Kidney tubule cell (primary cell): ENCODE measurements around the gene SPATA2L.
A peak's percentile ranks its signal among the peaks of the same experiment; 100 is the strongest.

Experiments
- DNase-seq: peaks from one replicate; pipeline ENCODE4 v3.0.0-alpha.2; 2018; ENCODE audit warnings: low spot score

Gene SPATA2L, protein sequence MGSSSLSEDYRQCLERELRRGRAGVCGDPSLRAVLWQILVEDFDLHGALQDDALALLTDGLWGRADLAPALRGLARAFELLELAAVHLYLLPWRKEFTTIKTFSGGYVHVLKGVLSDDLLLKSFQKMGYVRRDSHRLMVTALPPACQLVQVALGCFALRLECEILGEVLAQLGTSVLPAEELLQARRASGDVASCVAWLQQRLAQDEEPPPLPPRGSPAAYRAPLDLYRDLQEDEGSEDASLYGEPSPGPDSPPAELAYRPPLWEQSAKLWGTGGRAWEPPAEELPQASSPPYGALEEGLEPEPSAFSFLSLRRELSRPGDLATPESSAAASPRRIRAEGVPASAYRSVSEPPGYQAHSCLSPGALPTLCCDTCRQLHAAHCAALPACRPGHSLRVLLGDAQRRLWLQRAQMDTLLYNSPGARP

DNA sequence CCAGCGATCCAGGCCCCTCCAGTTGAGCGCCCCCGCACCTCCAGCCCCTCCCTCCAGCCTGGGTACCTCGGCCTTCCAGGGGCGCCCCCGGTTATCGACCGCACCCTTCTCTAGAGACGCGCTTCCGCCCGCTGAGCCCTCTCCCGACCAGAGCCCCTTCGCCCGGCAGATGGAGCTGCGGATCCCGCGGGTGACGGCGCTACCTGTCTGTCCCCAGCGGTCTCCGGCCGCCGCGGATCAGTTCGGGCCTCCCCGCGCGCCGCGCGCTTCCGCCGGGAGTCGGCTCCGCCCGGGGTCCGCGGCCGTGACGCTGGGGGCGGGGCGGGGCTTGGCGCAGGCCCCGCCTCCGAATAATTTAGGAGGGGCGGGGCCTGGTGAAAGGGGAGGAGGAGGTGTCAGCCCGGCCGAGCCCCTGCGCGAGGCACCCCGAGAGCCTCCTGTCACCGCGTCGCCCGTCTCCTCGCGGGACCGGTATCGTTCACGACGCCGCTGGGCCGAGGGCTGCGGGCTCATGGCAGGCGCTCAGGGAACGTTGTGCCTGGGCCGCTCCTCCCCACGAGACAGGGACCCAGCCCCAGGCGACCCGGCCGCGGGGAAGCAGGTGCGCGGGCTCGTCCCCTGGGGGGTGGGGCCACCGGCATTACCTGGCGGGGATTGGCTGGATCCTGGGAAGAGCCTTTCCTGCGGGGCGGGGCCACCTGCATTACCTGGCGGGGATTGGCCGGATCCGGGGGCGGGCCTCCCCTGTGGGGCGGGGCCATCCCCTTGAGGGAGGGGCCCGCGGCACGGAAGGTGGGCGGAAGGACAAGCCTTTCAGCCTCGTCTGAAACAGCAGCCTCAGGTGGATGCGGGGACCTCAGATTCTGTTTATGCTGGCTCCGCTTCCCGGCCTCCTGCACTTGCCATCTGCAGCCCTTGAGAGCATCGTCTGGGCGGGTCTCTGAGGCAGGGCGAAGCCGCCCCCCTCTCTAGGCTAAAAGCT, at the start of gene SPATA2L:
Gene SPATA2L, minus strand, starts transcription at position 281 of the 982 bp plus-strand sequence. CDS start 473 bp downstream, outside the sequence.
- DNase-seq: peak; percentile 96

DNA sequence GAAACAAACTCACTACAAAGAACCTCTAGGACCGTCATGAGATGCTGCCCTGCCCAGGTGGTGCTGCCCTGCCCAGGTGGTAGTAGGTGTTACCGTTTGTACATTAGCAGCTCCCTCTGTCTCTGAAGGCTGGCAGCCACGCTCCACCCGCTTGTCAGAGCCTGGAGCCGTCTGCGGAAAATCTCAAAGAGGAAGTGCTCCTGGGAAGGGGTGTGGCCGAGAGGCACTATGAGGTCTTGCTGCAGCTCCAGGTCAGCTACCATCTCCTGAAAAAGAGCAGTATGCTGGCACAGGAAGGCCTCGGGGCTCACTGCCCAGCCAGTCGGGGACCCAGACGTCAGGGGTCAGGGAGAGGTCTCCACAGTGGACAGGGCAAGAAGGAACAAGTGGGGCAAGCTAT, 48.1 kb upstream of the SPATA2L start:
- peak; percentile 26 for DNase-seq

DNA sequence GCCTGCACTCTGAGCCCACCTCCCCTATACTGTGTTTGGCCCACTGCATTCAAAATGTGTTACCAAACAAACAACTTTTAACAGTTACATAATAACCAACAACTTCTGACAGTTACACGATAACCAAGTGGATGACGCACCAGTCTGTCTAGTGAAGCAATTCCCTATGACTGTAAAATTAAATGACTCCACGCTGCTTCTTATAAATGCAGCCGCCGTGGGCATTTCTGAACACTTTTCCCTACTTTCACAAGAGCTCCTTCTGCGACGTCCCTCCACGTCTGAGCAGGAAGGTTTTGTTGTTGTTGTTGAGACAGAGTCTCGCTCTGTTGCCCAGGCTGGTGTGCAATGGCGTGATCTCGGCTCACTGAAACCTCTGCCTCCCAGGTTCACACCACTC, 47.4 kb upstream of the SPATA2L start:
- no peak for DNase-seq

DNA sequence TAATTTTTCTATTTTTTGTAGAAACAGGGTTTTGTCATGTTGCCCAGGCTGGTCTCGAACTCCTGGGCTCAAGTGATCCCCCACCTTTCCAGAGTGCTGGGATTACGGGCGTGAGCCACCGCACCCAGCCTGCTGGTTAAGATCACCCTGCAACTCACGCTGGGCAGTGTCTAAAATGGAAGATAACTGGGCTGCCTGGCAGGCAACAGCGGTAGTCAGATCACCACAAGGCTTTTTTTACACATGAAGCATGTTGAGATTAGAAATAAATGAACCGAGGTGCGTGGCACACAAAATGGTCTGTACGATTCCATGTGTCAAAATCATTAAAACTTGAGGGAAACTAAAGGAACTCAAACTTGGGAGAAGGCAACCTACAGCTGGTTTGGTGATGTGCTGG, 46.6 kb upstream of the SPATA2L start:
- DNase-seq: no peak

GRCh38 chr16:89746043-89746442, 44.5 kb upstream of the SPATA2L start:
- no peak for DNase-seq

- DNase-seq: no peak
Observed at GRCh38 chr16:89744813-89745212, 43.3 kb upstream of the SPATA2L start.

GRCh38 chr16:89742948-89743347, 41.4 kb upstream of the SPATA2L start:
- no peak for DNase-seq

- no peak for DNase-seq
Observed at GRCh38 chr16:89741342-89742014, 40.0 kb upstream of the SPATA2L start.

GRCh38 chr16:89739383-89739782, 37.9 kb upstream of the SPATA2L start:
- DNase-seq: no peak

DNA sequence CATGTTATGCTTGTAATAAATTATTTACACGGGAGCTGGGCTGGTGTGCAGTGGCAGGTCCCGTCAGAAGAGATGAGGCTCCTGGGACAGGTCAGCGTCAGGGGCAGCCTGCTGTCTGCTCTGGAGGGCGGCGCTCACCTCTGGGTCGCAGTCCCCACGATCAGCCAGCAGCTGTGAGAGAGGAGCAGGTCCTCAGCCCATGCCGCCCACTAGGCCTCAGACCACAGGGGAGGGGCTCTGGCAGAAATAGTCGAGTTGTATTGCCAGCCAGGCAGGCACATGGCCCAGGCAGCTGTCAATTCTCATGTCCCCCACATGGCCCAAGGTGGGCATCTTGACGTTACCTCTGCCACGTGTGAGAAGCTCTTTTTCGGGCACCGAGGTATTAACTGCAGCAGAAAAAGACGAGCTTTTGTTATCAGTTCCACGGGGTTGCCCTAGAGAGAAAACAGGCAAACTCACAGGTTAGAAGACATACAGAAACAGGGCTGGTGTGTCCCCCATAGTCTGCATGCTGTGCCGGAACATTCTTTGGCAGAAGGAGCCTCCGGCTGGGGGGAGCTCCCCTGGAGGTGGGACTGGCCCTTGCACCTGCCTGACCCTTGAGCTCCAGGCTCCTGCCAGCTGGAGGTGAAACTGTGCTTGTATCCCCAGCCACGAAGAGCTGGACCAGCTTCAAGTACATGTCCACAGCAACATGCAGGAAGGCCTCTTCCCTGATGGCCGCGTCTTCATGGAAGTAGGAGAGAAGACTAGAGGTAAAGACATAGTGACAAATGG, 37.2 kb upstream of the SPATA2L start:
- DNase-seq: no peak

GRCh38 chr16:89738072-89738377, 36.5 kb upstream of the SPATA2L start:
- DNase-seq: no peak

DNA sequence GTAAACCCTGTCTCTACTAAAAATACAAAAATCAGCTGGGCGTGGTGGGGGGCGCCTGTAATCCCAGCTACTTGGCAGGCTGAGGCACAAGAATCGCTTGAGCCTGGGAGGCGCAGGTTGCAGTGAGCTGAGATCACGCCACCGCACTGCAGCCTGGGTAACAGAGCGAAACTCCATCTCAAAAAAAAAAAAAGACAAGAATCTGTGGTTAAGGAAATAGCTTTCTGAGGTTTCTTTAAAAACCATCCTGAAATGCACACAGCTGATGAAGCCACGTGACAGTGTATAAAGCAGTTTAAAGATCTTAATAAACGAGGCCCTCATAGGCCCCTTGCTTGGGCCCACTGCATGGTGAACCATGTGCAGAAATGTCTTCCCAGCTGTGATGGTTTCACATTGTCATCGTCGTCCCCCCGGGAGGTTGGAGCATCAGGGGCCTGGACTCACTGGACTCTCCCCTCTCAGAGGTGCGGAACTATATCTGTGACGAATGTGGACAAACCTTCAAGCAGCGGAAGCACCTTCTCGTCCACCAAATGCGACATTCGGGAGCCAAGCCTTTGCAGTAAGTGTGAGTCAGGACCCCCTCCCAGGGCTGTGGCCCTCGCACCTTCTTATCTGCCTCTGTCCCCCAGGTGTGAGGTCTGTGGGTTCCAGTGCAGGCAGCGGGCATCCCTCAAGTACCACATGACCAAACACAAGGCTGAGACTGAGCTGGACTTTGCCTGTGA, 36.0 kb upstream of the SPATA2L start:
- no peak for DNase-seq

DNA sequence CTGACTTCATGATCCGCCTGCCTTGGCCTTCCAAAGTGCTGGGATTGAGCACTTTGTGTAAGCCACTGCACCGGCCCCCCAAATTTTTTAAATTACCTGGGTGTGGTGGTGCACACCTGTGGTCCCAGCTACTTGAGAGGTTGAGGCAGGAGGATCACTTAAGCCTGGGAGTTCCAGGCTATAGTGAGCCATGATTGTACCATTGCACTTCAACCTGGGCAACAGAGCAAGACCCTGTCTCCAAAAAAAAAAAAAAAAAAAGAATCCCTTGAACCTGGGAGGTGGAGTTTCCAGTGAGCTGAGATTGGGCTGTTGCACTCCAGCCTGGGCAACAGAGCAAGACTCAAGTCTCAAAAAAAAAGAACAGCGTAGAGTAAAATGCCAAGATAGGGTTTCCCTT, 35.0 kb upstream of the SPATA2L start:
- DNase-seq: no peak

DNA sequence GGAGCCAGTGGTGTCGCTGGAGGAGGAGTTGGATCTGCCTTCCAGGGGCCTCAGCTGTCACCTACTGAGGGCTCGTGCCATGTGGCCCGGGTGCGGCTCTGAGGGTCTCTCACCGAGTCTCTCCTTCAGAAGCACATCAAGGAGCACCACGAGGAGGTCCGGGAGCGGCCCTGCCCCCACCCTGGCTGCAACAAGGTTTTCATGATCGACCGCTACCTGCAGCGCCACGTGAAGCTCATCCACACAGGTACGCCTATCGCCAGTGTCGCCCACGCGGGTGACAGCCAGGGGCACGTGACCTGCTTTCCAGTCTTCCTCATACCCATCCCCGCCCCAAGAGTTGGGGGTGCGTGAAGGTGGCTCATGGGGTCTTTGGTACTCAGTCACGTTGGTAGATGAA, 32.3 kb upstream of the SPATA2L start:
- no peak for DNase-seq

DNA sequence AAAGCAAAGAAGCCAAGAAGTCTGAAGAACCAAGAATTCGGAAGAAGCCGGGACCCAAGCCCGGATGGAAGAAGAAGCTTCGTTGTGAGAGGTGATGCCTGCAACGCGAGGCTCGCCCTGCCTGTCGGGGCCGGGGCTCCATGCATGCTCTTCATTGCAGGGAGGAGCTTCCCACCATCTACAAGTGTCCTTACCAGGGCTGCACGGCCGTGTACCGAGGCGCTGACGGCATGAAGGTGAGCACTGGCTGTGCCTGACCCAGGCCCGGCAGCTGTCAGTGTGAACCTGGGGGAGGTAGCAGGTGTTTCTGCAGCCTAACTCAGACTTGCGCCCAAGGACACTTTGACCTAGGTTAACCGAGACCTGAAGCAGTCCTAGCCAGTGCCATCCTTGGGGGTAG, 31.8 kb upstream of the SPATA2L start:
- no peak for DNase-seq

GRCh38 chr16:89732918-89733242, 31.4 kb upstream of the SPATA2L start:
- DNase-seq: no peak

- no peak for DNase-seq
Observed at GRCh38 chr16:89732142-89732917, 30.8 kb upstream of the SPATA2L start.

GRCh38 chr16:89730610-89731234, 29.2 kb upstream of the SPATA2L start:
- DNase-seq: no peak

DNA sequence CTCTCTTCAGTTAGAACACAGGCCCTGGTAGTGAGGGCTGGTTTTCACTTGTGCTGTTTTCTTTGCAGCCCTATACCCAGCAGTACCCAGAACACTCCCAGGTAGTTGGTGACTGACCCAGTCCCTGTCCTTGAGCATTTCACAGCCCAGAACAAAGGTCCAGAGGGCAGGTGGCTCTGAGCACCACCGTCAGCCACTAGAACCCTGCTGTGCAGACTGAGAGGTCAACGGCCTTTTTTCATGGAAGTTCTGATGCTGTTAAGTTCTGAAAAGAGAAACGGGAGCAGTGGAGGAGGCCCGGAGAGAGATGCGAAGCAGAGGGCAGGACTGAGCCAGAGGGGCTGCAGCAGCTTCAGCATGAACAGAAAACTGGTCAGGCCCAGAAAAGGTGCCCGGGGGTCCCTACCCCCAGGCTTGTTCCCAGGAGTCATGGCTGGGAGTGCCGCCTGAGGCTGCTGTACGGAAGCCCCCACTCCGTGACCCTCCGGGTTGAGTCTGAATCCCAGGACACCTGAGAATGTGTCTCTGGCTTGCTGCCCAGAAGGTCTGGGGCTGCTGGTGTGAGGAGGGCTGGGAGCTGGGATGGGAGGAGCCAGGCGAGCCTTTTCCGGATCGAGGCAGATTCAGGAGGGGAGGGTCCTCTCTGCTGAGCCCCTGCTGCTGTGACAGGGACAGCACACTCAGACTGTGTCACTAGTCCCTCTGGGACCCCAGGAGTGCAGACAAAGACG, 28.5 kb upstream of the SPATA2L start:
- no peak for DNase-seq
